SK-N-SH (cell line): Measurements from ENCODE around the gene MYH6. TPM values are rescaled to one million over a fixed set of nuclear protein-coding genes. Genes with fewer than 3 reads are reported as not detected.
A peak's percentile ranks its signal among the peaks of the same experiment; 100 is the strongest.

Source experiments
- CTCF ChIA-PET: fragments of 300-600, 350-600 bp; formaldehyde crosslinking; extraction: SDS; loops from one replicate; lab custom pipeline; 2021; lab: Yijun Ruan, JAX
- POLR2A ChIA-PET: fragments of 350-600 bp; sonication (Branson Sonifier 250); formaldehyde crosslinking; extraction: SDS; loops from one replicate; lab custom pipeline; 2020; ENCODE audit warnings: antibody characterized with exemption, inconsistent platforms; lab: Yijun Ruan, JAX
- DNase-seq: peaks from one replicate; pipeline ENCODE4 v3.0.0; 2012
- H2AFZ ChIP-seq: fragments of 200-600 bp; sonication (generic); 2 replicates; pipeline ENCODE4 v1.8.1; 2016; ENCODE audit warnings: antibody characterized with exemption, mild to moderate bottlenecking, low read depth
- H3F3A ChIP-seq: fragments of 200-600 bp; sonication (generic); replicated peaks from 2 replicates; pipeline ENCODE3; 2016; ENCODE audit warnings: antibody characterized with exemption, mild to moderate bottlenecking; ENCODE audit not compliant: insufficient read depth
- H3K27ac ChIP-seq, 2 experiments: fragments of 200-500 bp in 1 of 2; fragments of 200-600 bp in 1 of 2; sonication (Bioruptor generic) in 1 of 2; sonication (generic), shearing (Covaris generic) in 1 of 2; 2 replicates each; pipeline versions ENCODE4 v1.5.1 to v1.6.1; 2014 to 2016; ENCODE audit warnings: low read depth in 2 of 2, inconsistent platforms in 1 of 2, low read length in 1 of 2, mild to moderate bottlenecking in 1 of 2, mixed read lengths in 1 of 2
- H3K27me3 ChIP-seq: fragments of 200-600 bp; sonication (generic), shearing (Covaris generic); 2 replicates; pipeline ENCODE4 v1.6.1; 2016; ENCODE audit warnings: mixed run types; ENCODE audit not compliant: insufficient read depth
- H3K36me3 ChIP-seq, 2 experiments: fragments of 200-500 bp in 1 of 2; fragments of 200-600 bp in 1 of 2; sonication (Bioruptor generic) in 1 of 2; sonication (generic) in 1 of 2; replicated peaks in 1 of 2; 2 replicates each; pipeline versions ENCODE3 to v1.5.1; 2014 to 2016; ENCODE audit warnings: low read length in 1 of 2, mild to moderate bottlenecking in 1 of 2; ENCODE audit not compliant: insufficient read depth in 2 of 2, control insufficient read depth in 1 of 2
- H3K4me1 ChIP-seq, 2 experiments: fragments of 200-500 bp in 1 of 2; fragments of 200-600 bp in 1 of 2; sonication (Bioruptor generic) in 1 of 2; sonication (generic), shearing (Covaris generic) in 1 of 2; 2 replicates each; pipeline versions ENCODE4 v1.5.1 to v1.6.1; 2014 to 2016; ENCODE audit warnings: low read depth in 1 of 2, low read length in 1 of 2, mixed run types in 1 of 2; ENCODE audit not compliant: insufficient read depth in 2 of 2, control insufficient read depth in 1 of 2
- H3K4me2 ChIP-seq: fragments of 200-600 bp; sonication (generic), shearing (Covaris generic); 2 replicates; pipeline ENCODE4 v1.6.1; 2017; ENCODE audit warnings: mixed run types
- H3K4me3 ChIP-seq, 2 experiments: fragments of 200-500 bp in 1 of 2; fragments of 200-600 bp in 1 of 2; sonication (Bioruptor generic) in 1 of 2; sonication (generic), shearing (Covaris generic) in 1 of 2; 2 replicates each; pipeline versions ENCODE4 v1.5.1 to v1.8.1; 2014 to 2016; ENCODE audit warnings: low read depth in 2 of 2, inconsistent platforms in 1 of 2, low read length in 1 of 2, mild to moderate bottlenecking in 1 of 2, mixed read lengths in 1 of 2, moderate library complexity in 1 of 2
- H3K79me2 ChIP-seq: fragments of 200-600 bp; sonication (generic); 2 replicates; pipeline ENCODE4 v1.8.1; 2017; ENCODE audit warnings: mild to moderate bottlenecking; ENCODE audit not compliant: insufficient read depth
- H3K9ac ChIP-seq: fragments of 200-600 bp; sonication (generic); 2 replicates; pipeline ENCODE4 v1.6.1; 2017; ENCODE audit warnings: mixed run types
- H3K9me2 ChIP-seq: fragments of 200-600 bp; sonication (generic); 2 replicates; pipeline ENCODE4 v1.6.1; 2017; ENCODE audit warnings: mixed run types
- H3K9me3 ChIP-seq: fragments of 200-600 bp; sonication (generic); 2 replicates; pipeline ENCODE4 v1.6.1; 2017; ENCODE audit warnings: mixed run types, mild to moderate bottlenecking, moderate library complexity
- H4K20me1 ChIP-seq: fragments of 200-600 bp; sonication (generic); 2 replicates; pipeline ENCODE4 v1.6.1; 2017; ENCODE audit warnings: mild to moderate bottlenecking, mixed run types; ENCODE audit not compliant: insufficient read depth
- EP300 ChIP-seq, 2 experiments: IDR thresholded peaks; 2 replicates each; pipeline versions ENCODE4 v1.4.0 to v1.6.1; 2012; ENCODE audit warnings: borderline replicate concordance in 1 of 2, low read depth in 1 of 2, low read length in 1 of 2
- EZH2phosphoT487 ChIP-seq: fragments of 200-600 bp; sonication (generic); IDR thresholded peaks from 2 replicates; pipeline ENCODE4 v1.6.1; 2017; ENCODE audit warnings: low read depth, mixed run types, mild to moderate bottlenecking, antibody characterized with exemption, moderate library complexity, borderline replicate concordance
- FOSL2 ChIP-seq: IDR thresholded peaks from 2 replicates; pipeline ENCODE4 v1.4.0; 2012; ENCODE audit warnings: low read depth, mild to moderate bottlenecking, moderate library complexity, borderline replicate concordance
- FOXM1 ChIP-seq: IDR thresholded peaks from 2 replicates; pipeline ENCODE4 v1.4.0; 2012; ENCODE audit warnings: low read depth, mild to moderate bottlenecking
- GATA2 ChIP-seq: sonication (generic); formaldehyde crosslinking; IDR thresholded peaks from 2 replicates; pipeline ENCODE4 v1.5.0; 2020; ENCODE audit warnings: mild to moderate bottlenecking, missing genetic modification reagents
- JUND ChIP-seq: IDR thresholded peaks from 2 replicates; pipeline ENCODE4 v1.4.0; 2012
- MEF2A ChIP-seq: IDR thresholded peaks from 2 replicates; pipeline ENCODE4 v1.4.0; 2012; ENCODE audit warnings: low read depth, borderline replicate concordance
- MXI1 ChIP-seq: IDR thresholded peaks from 2 replicates; pipeline ENCODE4 v1.6.1; 2012; ENCODE audit warnings: mild to moderate bottlenecking, low read depth, low read length, improper control_type of control experiment
- RAD21 ChIP-seq: IDR thresholded peaks from 2 replicates; pipeline ENCODE4 v1.6.1; 2012; ENCODE audit warnings: mild to moderate bottlenecking, low read length
- RXRA ChIP-seq: IDR thresholded peaks from 2 replicates; pipeline ENCODE4 v1.4.0; 2012; ENCODE audit warnings: low read depth, mild to moderate bottlenecking, borderline replicate concordance
- SMC3 ChIP-seq: IDR thresholded peaks from 2 replicates; pipeline ENCODE4 v1.6.1; 2012; ENCODE audit warnings: low read depth, low read length, improper control_type of control experiment
- TCF12 ChIP-seq: IDR thresholded peaks from 2 replicates; pipeline ENCODE4 v1.4.0; 2012
- TEAD4 ChIP-seq: IDR thresholded peaks from 2 replicates; pipeline ENCODE4 v1.4.0; 2012; ENCODE audit warnings: mild to moderate bottlenecking, borderline replicate concordance; ENCODE audit not compliant: insufficient read depth
- WGBS: methylation state at CpG from one replicate; pipeline ENCODE4 v1.1.6; 2017; ENCODE audit warnings: low lambda C conversion rate; 5-methylcytosine and 5-hydroxymethylcytosine counted together
- polyA plus RNA-seq, 3 experiments: library from polyadenylated mRNA; depleted of rRNA; stranded (reverse); fragments of >200 nt; gene quantifications; 2 replicates each; pipeline ENCODE4 v1.2.3, GENCODE V29; 2012
- TF ChIP-seq, protein P1 (sequence below): fragments of 200-600 bp; sonication (generic); IDR thresholded peaks from 2 replicates; pipeline ENCODE4 v1.6.1; 2017; ENCODE audit warnings: antibody characterized with exemption, mild to moderate bottlenecking, moderate library complexity
- TF ChIP-seq, protein P2 (sequence below): IDR thresholded peaks from 2 replicates; pipeline ENCODE4 v1.4.0; 2012; ENCODE audit warnings: low read depth
- TF ChIP-seq, protein P3 (sequence below): IDR thresholded peaks from 2 replicates; pipeline ENCODE4; 2012
- TF ChIP-seq, protein P4 (sequence below): fragments of 150-350 bp; IDR thresholded peaks from 2 replicates; pipeline ENCODE4 v1.6.1; 2016; ENCODE audit warnings: mild to moderate bottlenecking, low read depth, low read length
- TF ChIP-seq, protein P5 (sequence below): IDR thresholded peaks from 2 replicates; pipeline ENCODE4 v1.4.0; 2012; ENCODE audit warnings: low read depth, borderline replicate concordance

Gene MYH6
- polyA plus RNA-seq, 1 of the 3 experiments (the other 2 are of a cell fraction), result not detected

DNA sequence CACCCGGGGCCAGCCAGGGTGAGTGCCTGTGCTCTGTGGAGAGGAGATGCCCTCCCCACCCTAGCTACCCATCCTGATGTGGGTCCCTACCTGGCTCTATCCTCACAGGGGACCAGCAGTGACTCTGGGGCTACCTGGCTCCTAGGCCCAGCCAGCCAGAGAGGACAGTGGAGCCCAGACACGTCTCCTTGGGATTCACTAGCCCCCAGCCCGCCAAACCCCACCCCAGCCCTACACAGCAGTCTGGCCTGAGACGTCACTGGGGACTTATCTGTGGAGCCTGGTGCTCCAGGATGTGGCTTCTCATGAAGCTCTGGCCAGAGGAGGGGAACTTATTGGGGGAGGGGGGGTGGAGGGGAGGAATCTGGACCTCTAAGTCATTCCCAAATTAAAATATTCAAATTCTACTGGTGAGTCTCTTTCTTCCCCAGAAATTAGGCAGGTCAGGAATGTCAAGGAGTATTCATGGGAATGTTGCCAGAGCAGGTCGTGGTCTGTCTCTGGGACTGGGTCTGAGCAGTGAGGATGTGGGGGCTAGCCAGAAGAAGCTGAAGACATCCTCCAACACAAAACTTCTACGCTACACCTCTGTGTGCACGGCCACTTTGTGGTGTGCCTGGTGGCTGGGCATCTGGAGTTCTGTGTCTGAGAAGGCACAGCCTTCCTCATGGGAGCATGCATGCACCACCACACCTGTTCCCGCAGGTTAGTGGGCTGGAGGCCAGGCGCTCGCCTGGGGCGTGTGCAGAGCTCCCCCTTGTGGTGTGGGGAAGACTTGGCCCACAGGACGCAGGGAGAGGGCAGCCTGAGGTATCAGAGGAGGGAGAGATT, 28.5 kb downstream of the MYH6 start (continued):
- TF ChIP-seq, protein P1, sequence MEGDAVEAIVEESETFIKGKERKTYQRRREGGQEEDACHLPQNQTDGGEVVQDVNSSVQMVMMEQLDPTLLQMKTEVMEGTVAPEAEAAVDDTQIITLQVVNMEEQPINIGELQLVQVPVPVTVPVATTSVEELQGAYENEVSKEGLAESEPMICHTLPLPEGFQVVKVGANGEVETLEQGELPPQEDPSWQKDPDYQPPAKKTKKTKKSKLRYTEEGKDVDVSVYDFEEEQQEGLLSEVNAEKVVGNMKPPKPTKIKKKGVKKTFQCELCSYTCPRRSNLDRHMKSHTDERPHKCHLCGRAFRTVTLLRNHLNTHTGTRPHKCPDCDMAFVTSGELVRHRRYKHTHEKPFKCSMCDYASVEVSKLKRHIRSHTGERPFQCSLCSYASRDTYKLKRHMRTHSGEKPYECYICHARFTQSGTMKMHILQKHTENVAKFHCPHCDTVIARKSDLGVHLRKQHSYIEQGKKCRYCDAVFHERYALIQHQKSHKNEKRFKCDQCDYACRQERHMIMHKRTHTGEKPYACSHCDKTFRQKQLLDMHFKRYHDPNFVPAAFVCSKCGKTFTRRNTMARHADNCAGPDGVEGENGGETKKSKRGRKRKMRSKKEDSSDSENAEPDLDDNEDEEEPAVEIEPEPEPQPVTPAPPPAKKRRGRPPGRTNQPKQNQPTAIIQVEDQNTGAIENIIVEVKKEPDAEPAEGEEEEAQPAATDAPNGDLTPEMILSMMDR, result peak; percentile 81
- TF ChIP-seq FOXM1 (no peak), MXI1 (no peak), SMC3 (peak; percentile 86), JUND (no peak), TEAD4 (no peak)

DNA sequence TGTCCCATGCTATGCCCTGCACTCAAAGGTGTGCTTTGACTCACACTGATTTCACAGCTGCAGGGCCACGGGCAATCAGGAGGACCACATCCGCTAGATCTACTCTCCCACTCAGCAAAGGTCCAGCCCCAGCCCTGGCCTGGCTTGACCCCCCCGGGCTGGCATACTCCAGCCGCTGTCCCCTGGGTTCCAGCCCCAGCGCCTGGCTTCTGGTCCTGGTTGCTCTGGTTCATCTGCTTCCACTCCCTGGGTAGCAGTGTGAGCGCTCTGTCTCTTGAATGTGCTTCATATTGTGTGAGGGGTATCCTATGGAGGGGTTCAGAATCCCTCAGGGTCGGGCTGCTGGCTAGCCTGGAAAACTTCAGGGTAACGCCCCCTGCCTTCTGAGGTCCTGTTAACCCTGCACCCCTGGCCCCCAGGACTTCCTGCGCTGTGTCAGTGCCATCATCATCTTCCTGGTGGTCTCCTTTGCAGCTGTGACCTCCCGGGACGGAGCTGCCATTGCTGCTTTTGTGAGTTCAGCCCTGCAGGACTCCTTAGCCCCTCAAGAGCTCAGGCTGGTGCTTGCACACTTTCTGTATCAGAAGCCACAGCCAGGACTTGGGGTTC, 29.4 kb downstream of the MYH6 start:
- Histone ChIP-seq H3F3A (no peaks in the 10 kb centered on the region), H3K4me2 (no peak overlapping the region), H3K27ac (no peak overlapping the region), H3K9me3 (no peaks in the 10 kb centered on the region), H3K36me3 (no peaks in the 10 kb centered on the region), H3K27me3 (no peaks in the 10 kb centered on the region; the same call in none of the 2 replicates), H3K4me3 (no peak overlapping the region), H3K9ac (no peak overlapping the region), H3K9me2 (no peaks in the 10 kb centered on the region)
- CTCF ChIA-PET, result interaction anchor here (0.8 to 8.2 kb wide), 16 partner anchors 11 to 114 kb away, joined by 3 to 179 read pairs (median 10); partner anchors contain the start of genes EFS, PABPN1 and SLC22A17
- POLR2A ChIA-PET, result interaction anchor here (1.7 kb wide), 2 partner anchors 13 to 52 kb away, joined by 5 to 6 read pairs; no protein-coding TSS in a partner anchor
- TF ChIP-seq, protein P2, sequence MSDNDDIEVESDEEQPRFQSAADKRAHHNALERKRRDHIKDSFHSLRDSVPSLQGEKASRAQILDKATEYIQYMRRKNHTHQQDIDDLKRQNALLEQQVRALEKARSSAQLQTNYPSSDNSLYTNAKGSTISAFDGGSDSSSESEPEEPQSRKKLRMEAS, result no peak
- TF ChIP-seq, protein P3, sequence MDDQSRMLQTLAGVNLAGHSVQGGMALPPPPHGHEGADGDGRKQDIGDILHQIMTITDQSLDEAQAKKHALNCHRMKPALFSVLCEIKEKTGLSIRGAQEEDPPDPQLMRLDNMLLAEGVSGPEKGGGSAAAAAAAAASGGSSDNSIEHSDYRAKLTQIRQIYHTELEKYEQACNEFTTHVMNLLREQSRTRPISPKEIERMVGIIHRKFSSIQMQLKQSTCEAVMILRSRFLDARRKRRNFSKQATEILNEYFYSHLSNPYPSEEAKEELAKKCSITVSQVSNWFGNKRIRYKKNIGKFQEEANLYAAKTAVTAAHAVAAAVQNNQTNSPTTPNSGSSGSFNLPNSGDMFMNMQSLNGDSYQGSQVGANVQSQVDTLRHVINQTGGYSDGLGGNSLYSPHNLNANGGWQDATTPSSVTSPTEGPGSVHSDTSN, result no peak
- TF ChIP-seq FOSL2 (no peak), JUND (no peak), MEF2A (no peak), TEAD4 (no peak), MXI1 (no peak), RAD21 (no peak), TCF12 (no peak), RXRA (no peak), EZH2phosphoT487 (no peak), GATA2 (CRISPR knock-in tag) (no peak), EP300 (IDR thresholded peaks at IDR 0.05; ENCODE audit: borderline replicate concordance in 1 of 2, low read depth in 1 of 2, low read length in 1 of 2) (no peak)
- TF ChIP-seq, protein P4, sequence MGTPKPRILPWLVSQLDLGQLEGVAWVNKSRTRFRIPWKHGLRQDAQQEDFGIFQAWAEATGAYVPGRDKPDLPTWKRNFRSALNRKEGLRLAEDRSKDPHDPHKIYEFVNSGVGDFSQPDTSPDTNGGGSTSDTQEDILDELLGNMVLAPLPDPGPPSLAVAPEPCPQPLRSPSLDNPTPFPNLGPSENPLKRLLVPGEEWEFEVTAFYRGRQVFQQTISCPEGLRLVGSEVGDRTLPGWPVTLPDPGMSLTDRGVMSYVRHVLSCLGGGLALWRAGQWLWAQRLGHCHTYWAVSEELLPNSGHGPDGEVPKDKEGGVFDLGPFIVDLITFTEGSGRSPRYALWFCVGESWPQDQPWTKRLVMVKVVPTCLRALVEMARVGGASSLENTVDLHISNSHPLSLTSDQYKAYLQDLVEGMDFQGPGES, result no peak
- TF ChIP-seq, protein P5, sequence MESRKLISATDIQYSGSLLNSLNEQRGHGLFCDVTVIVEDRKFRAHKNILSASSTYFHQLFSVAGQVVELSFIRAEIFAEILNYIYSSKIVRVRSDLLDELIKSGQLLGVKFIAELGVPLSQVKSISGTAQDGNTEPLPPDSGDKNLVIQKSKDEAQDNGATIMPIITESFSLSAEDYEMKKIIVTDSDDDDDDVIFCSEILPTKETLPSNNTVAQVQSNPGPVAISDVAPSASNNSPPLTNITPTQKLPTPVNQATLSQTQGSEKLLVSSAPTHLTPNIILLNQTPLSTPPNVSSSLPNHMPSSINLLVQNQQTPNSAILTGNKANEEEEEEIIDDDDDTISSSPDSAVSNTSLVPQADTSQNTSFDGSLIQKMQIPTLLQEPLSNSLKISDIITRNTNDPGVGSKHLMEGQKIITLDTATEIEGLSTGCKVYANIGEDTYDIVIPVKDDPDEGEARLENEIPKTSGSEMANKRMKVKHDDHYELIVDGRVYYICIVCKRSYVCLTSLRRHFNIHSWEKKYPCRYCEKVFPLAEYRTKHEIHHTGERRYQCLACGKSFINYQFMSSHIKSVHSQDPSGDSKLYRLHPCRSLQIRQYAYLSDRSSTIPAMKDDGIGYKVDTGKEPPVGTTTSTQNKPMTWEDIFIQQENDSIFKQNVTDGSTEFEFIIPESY, result no peak
- TF ChIP-seq, all 33 proteins: peak for 0
- H4K20me1 ChIP-seq, result no peaks in the 10 kb centered on the region
- H2AFZ ChIP-seq, result no peak overlapping the region
- DNase-seq, result no peak
- 64% methylated on average over 7 of the region's 11 CpGs for WGBS
- peaks cover 0 to 3% of the 10 kb centered on the region in 2 experiments; a peak in 1 of 4 replicates for H3K4me1 ChIP-seq
- no peaks in the 10 kb centered on the region for H3K79me2 ChIP-seq
